HG02938 (cell line): ENCODE results near the gene PCDH1.
"Not testable (repeated sequence)": the region's sequence is repeated elsewhere in the genome, so short reads cannot be mapped to it uniquely, and the experiment has no call there.

Experiments
- ATAC-seq: cut with Tn5 transposase; IDR thresholded peaks from one replicate; pipeline ENCODE4 v1.9.1; 2021; ENCODE audit warnings: mild to moderate bottlenecking, moderate library complexity; ENCODE audit not compliant: unreplicated experiment

The PCDH1 gene

DNA sequence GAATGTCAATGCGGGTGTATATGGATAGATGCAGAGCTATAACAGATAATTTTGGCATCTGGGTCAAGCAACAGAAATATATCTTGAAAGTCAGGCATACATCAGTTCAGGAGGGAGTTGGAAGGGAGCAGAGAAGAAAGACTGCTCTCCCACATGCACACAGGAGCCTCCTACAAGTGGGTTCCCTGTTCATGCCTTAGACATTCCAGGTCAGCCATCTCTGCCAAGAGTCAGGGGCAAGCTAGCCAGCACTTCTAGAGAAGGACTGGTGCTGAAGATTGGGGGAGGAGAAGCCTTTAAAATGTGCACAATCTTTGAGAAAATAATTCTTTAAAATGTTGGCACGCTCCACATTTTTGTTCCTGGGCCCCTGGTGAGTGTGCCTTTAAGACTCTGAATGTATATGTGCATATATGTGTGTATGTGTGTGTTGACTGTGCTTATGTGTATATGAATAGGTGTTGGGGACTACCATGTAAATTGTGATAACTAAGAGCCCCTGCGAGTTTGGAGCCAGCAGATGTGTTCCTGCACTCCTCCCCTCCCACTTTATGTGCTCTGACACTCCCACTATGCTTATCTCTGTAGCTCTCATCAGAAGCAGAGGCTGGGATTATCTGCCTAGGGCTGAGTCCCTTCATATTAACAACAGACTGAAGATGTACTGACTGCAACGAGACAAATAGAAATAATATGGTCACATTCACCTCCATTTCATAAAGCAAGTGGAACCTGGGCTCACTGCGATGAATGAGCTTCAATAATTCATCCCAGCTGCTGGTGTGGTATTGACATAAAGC lies 24.0 kb upstream of the PCDH1 start:
- ATAC-seq: no peak

DNA sequence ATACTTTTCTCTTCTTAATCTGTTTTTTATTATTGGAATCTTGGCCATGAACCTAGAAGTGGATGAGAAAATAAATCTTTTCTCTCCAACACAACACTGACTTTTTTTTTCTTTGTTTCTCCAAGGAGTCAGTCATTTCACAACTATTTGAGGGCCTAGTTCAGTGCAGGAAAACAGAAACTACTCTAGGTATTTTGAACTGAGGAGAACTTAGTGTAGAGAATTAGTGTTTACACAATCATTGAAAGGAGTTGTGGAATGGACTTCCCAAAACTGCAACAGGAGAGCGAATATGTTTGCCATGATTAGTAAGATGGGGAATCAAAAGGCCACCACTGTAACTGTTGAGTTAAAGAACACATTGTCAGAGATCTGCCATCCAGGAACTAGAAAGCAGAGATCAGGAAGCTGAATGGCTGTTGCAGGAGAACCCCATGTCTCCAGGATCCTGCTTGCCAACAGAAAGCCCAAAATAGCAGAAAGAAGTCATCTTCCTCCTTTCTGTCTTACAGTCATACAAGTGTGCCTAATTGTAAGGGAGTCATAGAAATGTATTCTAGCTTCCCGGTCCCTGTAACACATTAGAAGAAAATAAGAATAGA lies 20.3 kb upstream of the PCDH1 start:
- no peak for ATAC-seq

DNA sequence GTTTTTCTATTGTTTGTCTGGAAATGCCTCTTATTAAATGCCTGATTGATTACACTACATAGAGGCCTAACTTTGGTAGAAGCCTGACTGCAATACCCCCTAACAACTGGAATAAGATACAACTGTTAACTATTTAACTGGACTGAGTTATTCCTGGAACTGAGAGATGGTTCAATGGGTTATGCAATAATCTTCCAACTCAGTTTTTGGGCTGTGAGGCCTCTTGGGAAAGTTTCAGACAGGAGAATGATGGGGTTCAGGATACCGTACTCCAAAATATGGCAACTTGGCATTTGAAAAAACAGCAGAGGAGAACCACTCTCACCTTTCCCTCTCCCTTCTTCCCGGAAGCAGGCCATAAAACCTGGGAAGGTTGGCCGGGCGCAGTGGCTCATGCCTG lies 19.2 kb upstream of the PCDH1 start:
- ATAC-seq: no peak

DNA sequence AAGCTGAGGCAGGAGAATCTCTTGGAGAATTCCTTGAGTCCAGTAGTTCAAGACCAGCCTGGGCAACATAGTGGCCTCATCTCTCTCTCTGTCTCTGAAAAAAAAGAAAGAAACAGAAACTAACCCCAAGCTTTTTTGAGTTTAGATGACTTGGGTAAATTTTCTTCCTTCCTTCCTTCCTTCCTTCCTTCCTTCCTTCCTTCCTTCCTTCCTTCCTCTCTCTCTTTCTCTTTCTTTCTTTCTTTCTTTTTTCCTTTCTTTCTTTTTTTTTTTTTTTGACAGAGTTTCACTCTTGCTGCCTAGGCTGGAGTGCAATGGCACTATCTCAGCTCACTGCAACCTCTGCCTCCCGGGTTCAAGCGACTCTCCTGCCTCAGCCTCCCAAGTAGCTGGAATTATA lies 12.2 kb upstream of the PCDH1 start:
- ATAC-seq: not testable (repeated sequence)

DNA sequence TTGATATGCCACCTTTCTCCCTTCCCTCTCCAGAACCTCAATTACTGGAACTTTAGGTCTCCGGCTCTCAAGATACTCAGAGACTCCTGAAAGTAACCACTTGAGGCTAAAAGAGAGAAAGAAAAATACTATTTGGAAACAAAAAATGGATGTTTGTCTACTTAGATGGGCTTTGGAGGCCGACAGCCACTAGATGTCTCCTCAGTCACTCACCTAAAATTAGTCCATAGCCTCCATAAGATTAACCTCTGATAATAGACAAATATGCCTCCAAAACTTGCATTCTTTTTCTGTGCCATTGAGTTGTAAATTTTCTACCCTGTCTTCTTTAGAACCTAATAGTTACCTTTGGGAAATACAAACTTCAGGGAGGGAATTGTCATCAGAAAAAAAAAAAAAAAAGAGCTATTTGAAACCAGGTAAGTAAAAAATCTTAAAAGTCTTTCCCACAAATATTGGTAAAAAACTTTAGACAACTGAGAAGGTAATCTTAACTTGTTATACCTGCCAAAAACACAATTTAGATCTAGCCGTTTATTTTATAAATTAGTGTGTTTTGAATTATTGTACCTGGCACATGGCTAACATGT lies 11.2 kb upstream of the PCDH1 start:
- ATAC-seq: no peak

DNA sequence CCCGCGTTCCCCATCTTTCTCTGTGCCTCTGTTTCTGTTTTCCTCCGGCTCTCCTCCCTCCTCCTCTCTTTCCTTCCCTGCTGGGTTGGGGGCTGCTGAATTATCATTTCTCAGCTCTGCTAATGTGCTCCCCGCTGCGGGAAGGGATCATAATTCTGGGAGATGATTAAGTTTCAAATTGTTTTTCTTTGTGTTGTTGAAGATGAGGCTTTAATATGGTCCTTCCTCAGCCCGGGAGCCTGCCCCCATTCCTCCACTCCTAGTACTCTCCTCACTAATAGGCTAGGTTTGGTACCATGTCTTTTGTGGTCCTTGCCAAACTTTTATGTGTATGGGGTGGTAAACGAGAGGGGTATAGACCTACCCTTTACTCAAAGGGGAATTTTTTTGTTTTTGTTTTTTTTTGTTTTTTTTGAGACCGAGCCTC lies 5.7 kb upstream of the PCDH1 start:
- ATAC-seq: no peak

DNA sequence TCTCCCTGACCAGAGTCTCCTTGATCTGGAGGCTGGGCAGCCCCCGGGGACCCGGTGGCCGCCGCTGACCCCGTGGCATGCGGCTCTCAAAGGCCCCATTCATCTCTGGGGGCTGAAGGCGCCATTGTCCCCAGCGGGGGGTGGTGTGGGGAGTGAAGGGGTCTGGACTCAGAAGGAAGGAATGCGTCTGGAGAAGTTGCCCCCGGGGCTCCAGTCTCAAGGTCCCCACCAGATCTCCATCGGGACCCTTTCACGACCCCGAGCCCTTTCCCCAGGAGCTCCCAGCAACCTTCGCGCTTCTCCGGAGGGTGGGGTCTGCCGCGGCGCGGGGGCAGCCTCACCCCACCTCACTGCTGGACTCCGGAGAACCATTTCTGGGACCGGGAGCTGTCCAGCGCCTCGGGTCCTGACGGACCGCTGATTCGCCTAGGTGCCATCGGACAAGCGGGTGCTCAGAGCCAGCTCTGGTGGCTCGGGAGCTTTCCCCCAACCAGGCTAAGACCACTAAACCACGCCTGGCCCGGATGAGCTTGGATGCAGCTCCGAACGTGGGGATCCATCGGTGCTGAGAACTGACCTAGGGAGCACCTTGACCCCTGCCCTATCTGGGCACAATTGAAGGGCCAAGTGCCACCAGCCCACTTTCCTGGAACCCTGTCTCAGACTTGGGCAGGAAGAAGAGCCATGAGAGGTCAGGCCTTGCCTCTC lies 5.1 kb upstream of the PCDH1 start:
- no peak for ATAC-seq

DNA sequence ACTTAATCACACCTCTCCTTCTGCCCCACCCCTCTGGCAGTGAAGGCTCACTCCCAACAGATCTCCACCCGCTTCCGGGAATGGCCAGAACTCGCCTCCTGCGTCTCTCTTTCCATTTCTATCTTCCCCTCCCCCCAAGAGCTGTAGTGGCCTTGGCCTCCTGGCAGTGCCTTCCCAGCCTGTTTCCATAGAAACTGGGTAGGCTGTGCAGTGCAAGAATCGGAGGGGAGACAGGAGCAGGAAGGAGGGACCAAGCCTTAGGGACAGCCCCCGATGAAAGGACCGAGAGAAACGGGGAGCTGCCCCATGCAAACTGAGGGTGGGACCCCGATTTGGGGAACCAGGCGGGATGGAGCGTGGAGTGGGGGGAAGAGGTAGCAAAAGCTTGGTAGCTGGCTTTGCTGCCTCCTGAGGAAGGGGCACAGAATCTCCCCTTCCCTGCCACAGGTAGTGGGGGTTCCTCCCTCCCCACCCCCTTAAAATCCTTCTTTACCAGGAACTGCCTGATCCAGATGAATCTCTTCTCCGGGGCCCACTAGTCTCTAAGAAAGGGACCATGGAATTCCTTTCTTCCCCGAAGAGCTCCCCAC lies 4.5 kb upstream of the PCDH1 start:
- ATAC-seq: no peak

DNA sequence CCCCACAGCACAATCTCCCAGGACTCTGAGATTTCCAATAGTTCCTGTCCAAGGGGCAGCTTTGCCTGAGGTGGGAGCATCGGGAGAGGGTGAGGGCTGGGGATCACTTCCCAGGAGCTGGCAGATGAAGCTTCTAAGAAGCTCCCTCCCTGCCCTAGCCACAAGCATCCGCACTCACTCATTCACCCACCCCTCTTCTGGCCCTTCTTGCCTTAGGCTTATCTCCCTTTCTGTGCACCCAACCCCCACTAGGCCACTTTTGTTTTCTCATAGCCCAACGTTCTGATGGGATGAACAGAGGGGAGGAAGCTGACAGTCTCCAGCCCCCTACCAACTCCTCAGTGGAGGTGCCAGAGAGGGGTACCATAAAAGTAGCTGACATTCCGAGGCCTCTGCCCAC lies 3.7 kb upstream of the PCDH1 start:
- ATAC-seq: no peak

DNA sequence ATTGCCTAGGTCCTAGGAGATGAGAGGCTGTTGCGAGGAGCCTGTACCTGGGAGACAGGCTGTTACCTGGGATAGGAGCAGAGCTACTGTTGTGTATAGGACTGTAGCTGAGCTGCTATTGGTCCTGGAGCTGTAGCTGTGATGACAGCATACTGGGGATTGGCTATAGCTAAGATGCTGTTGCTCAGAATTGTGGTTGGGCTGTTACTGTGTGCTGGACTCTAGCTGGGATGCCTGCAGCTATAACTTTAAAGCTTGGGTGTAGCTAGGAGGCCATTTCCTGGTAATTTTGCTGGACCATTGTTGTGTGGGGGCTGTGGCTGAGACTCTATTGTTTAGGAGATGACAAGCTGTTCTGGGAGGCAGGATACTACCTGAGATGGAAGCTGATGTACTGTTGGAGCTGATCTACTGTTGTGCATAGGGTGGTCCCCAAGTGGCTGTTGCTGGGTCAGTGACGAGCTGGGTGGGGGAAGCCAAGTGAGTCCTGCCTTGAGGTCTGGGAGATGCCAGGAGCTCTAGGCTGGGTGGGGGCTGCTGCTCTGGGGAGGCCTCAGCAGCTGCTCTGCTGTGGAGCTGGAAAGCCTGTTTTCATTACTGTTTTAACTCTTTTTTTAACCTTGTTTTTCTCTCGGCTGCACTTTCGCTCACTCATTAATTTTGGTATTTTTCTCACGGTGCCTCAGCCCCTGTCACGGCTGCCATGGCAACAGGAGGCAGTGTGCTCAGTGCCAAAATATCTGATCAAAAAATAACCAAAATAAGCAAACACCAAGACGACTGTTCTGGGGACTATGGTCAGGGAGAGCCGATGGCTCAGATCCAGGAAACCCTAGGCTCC lies 3.0 kb upstream of the PCDH1 start:
- ATAC-seq: no peak

DNA sequence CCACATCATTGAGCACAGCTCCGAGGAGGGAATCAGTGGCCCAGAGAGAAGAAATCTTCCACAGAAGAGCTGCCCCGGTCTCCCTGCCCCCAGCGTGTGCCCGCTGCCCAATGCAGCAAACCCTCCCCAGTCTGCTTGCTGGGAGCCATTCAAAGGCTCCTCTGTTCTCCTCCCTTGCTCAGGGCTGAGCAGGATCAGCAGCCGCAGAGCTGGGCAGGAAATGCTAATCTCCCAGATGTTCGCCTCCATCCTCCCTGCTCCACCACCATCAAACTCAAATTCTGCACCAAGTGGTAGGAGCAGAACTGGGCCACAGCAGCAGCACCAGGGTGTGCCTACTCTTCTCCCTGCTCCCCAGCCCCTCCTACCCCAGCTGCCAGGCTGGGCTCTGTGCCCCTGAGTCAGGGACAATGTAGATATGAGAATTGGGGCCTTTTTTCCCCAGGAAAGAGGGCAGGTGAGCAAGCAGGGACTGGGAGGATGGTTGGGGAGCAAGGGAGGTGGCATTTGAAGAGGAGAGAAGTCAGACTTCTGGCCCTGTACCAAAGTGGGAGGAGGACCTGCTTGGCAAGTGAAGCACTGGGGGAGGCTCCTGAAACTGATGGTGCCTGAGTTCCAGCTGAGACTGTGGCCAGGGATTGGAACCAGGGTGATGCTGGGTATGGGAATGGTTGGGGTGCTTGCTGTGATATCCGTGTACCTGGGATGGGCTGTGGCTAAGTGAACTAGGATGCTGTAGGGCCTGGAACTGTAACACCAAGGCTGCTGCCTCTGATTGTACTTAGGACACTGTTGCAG lies 1.9 kb upstream of the PCDH1 start:
- no peak for ATAC-seq

DNA sequence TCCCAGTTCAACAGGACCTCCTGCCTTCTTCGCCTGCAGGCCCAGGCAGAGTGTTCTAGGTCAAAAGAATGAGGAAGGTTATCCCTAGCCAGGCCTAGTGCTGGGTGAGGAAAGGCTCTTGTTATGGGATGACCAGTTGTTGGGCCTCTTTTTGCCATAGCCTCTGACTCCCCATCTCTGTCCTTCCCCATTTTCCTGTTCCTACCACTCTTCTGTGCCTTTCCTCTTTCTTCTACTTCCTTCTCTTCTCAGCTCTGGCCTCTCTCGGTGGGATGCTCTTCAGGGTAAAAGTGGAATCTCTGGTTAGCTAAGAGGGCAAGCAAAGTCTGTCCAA lies 1.2 kb upstream of the PCDH1 start:
- ATAC-seq: no peak

DNA sequence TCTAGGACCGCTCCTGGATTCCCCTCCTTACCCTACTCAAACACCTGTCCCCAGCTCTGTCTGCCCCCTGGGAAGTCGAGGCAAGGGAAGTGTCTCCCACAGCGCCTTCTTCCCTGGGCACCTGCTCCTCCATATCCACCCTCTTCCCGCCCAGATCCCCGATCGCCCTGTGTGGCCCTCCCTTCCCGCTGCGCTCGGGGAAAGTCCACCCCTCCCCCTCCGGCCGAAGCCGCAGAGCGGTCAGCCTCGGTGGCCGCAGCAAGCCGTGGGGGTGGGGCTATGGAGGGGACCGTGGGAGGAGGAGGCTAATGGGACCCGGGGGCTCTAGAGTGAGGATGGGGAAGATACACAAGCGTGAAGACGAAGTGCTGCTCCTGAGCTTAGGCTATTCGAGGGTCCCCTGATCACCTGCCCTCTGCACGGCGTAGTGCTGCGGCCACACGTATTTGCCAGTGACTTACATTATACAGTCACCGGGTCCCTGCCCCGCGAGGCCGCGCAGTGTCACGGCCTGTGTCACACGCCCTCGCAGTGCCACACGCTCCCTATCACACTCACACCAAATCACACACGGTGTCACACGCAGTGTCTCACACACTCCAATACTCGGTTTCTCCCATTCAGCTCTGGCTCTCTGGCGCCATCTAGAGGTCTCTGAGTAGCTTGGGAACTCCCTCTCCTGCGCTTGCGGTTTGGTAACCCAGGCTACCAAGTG lies 658 bp upstream of the PCDH1 start:
- peak; percentile 84 for ATAC-seq

DNA sequence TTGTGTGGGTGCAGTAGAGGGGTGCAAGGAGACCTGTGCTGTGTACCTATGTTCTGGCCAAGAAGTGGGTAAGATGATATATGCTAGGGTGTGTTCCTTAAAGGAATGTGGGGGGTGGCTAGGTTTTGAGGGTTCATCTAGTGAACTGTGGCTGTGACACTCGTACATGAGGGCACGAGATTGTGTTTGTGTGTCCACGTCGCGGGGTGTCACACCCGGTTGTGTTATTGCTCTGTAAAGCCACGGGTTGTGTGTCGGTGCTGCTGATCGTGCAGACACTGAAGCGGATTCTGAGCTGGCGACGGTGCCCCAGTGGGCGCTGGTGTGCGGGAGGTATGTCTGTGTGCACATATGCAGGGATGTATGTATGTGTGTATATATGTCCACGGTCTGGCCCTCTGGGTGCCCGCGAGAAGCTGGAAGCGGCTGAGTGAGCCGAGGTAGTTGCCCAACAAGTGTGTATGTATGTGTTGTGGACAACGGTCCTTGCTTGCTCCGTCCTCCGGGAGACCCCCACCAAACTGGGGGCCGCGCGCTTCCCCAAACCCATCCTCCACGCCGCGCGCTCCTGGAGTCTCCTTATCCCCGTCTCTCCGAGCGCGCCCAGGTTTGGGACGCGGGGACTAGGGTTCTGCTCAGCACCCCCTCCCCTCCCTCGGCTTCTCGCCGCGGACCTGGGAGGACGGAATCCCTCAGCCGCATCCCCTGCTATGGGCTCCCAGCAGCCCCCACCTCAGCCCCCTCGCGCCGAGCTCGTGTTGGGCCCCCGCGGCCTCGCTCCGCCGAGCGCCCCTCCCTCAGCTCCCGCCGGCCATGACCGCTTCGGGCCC lies 639 bp downstream of the PCDH1 start:
- no peak for ATAC-seq

DNA sequence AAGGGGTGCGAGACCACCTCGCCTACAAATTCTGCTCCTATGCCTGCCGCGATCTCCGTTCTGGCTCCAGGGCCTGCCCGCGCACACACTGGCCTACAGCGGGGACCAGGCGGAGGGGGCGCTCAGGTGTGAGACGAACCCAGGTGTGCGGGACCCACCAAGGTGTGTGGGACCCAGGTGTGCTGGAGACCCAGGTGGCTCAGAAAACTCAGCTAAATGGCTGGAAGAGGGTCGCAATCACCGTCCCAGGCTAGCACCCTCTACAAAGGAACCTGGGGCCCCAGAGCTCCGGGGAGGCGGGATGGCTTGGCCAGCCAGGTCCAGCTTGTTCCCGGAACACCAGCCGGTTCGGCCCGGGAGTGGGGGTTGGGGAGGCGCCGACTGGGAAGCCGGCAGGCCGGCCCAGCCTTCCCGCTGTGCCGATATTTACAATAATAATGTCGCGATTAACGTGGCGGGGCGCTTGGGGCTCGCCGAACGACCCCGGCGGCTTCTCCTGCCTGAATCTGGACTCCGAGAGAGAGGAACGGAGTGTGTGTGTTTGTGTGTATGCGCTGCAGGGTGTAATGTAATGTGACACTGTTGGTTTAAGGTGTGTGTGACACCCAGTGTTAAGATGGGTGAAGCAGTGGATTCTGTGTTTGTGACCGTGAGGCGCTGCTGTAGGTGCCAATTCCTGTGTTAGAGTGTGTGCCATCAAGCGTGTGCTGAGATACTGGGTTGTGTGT lies 1.4 kb downstream of the PCDH1 start:
- ATAC-seq: no peak

DNA sequence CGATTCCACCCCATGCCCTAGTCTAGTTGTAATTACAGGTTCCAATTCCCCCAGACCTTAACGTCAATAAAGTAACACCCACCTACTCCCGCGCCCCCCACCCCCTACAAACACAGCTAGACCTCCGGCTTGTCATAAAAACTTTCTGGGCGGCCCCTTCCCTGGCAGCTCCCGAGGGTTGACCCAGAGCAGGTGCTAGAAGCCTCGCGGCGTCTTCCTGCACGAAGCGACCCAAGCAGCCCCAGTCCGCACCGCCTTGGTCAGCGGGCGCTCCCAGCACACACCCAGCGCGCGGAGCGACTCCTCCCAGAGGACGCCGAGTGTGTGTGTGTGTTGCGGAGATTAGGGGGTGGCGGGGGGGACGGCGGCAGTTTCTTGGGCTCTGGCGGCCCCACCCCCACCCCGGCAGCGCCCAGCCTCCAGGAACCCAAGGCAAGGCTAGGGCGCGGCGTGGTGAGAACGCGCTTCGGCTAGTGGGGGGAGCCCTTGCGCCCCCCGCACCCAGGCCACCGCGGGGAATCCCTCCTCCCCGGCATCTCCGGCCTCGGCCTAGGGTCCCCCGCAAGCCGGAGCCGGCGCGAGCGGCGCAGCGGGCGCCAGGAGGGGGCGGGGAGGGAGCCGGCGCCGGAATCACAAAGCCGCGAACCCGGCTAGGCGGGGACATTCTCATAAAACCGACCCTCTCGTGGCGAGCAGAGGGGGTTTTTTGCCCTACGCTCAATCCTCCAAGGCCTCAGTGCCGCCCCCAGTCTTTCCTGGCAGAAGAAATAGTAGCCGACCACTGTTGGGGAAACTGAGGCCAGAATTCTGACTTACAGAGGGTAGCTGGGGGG lies 2.2 kb downstream of the PCDH1 start:
- ATAC-seq: no peak
